A673 (cell line): ENCODE measurements around the gene DNMT3L. TPM values are rescaled to one million over a fixed set of nuclear protein-coding genes. Genes with fewer than 3 reads are reported as not detected.

Experiments used
- BruUV-seq: library from RNA; stranded (reverse); fragments of 400-500 nt; replicated peaks from 2 replicates; lab custom pipeline; 2021; lab: Mats Ljungman, UMichigan
- CTCF ChIA-PET: fragments of 300-600 bp; sonication (Branson Sonifier 250); formaldehyde crosslinking; loops from one replicate; lab custom pipeline; 2022; ENCODE audit warnings: antibody characterized with exemption; lab: Charles Lee
- POLR2A ChIA-PET: fragments of 300-600 bp; sonication (Branson Sonifier 250); formaldehyde crosslinking; loops from one replicate; lab custom pipeline; 2022; ENCODE audit warnings: antibody characterized with exemption; ENCODE audit not compliant: low non-redundant PET; lab: Charles Lee
- DNase-seq: peaks from one replicate; pipeline ENCODE4 v3.0.0-alpha.2; 2015; ENCODE audit warnings: low spot score
- H3K27ac ChIP-seq: fragments of 200-600 bp; sonication (generic); 2 replicates; pipeline ENCODE4 v1.5.1; 2016; ENCODE audit warnings: mixed run types, low read depth, mild to moderate bottlenecking, mixed read lengths, antibody characterized with exemption, low read length; ENCODE audit not compliant: poor library complexity, severe bottlenecking
- H3K27me3 ChIP-seq: fragments of 200-600 bp; sonication (generic); replicated peaks from 2 replicates; pipeline ENCODE4 v1.6.1; 2017; ENCODE audit warnings: mixed run types, low read depth, mild to moderate bottlenecking, mixed read lengths, antibody characterized with exemption, low read length; ENCODE audit not compliant: insufficient read depth, poor library complexity
- H3K36me3 ChIP-seq: fragments of 200-600 bp; sonication (generic); 2 replicates; pipeline ENCODE4 v1.6.1; 2016; ENCODE audit warnings: mixed run types, mild to moderate bottlenecking, mixed read lengths, antibody characterized with exemption, low read length; ENCODE audit not compliant: insufficient read depth, poor library complexity, severe bottlenecking
- H3K4me1 ChIP-seq: fragments of 200-600 bp; sonication (generic); 2 replicates; pipeline ENCODE4 v1.6.1; 2017; ENCODE audit warnings: mixed run types, mild to moderate bottlenecking, mixed read lengths, antibody characterized with exemption, low read length; ENCODE audit not compliant: insufficient read depth, poor library complexity, severe bottlenecking
- H3K4me3 ChIP-seq: fragments of 200-600 bp; sonication (generic); 2 replicates; pipeline ENCODE4 v1.5.1; 2016; ENCODE audit warnings: low read depth, mixed run types, mild to moderate bottlenecking, mixed read lengths, low read length; ENCODE audit not compliant: poor library complexity, severe bottlenecking
- H3K9me3 ChIP-seq: fragments of 200-600 bp; sonication (generic); 2 replicates; pipeline ENCODE4 v1.6.1; 2016; ENCODE audit warnings: mixed run types, low read depth, mild to moderate bottlenecking, mixed read lengths, antibody characterized with exemption, low read length; ENCODE audit not compliant: poor library complexity, severe bottlenecking
- EZH2 ChIP-seq: fragments of 200-600 bp; sonication (generic); IDR thresholded peaks from 2 replicates; pipeline ENCODE4 v1.6.1; 2017; ENCODE audit warnings: borderline replicate concordance, low read depth, mild to moderate bottlenecking, mixed read lengths, antibody characterized with exemption, low read length; ENCODE audit not compliant: poor library complexity, severe bottlenecking
- intact Hi-C: fragments of 100-400 bp; cut with micrococcal nuclease; formaldehyde crosslinking; loops from one replicate; pipeline ENCODE4 v1.10.0; 2022; ENCODE audit not compliant: unreplicated experiment
- total RNA-seq: library from RNA; stranded (reverse); gene quantifications from 2 replicates; pipeline ENCODE4 v1.2.3, GENCODE V29; 2021
- TF ChIP-seq, protein P1 (sequence below): fragments of 300-800, 200-600 bp; sonication (generic); conservative IDR thresholded peaks from 2 replicates; pipeline ENCODE4 v1.5.1; 2017; ENCODE audit warnings: low read depth, mild to moderate bottlenecking, antibody characterized with exemption, low read length, moderate library complexity, mixed read lengths

DNMT3L gene
- total RNA-seq, 1 experiment from 2014 or later, result not detected

DNA sequence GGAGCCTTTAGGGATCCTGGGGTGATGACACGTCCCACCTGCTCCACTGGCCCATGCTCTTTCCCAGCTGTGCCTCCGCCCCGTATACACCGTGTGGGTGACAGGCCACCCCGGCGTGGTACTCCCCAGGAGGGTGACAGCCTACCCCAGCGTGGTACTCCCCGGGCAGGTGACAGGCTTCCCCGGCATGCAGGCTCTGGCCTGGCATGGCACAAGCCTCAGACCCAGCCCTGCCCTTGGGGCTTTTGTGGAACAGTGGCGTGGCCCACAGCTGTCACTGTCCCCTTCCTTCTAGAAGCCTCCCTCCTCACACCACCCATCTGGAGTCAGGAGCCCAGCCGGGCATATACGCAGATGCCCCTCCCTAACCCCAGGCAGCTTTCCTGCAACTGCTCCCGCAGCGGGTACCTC lies 33.5 kb upstream of the DNMT3L start:
- H3K9me3 ChIP-seq, result no peaks in the 10 kb centered on the region
- H3K4me3 ChIP-seq, result no peak overlapping the region
- ChIA-PET CTCF (no interaction called here), POLR2A (no interaction called here)
- H3K36me3 ChIP-seq, result no peaks in the 10 kb centered on the region
- TF ChIP-seq EZH2, result no peak
- TF ChIP-seq, protein P1, sequence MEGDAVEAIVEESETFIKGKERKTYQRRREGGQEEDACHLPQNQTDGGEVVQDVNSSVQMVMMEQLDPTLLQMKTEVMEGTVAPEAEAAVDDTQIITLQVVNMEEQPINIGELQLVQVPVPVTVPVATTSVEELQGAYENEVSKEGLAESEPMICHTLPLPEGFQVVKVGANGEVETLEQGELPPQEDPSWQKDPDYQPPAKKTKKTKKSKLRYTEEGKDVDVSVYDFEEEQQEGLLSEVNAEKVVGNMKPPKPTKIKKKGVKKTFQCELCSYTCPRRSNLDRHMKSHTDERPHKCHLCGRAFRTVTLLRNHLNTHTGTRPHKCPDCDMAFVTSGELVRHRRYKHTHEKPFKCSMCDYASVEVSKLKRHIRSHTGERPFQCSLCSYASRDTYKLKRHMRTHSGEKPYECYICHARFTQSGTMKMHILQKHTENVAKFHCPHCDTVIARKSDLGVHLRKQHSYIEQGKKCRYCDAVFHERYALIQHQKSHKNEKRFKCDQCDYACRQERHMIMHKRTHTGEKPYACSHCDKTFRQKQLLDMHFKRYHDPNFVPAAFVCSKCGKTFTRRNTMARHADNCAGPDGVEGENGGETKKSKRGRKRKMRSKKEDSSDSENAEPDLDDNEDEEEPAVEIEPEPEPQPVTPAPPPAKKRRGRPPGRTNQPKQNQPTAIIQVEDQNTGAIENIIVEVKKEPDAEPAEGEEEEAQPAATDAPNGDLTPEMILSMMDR, result no peak
- DNase-seq, result peak; percentile 44
- H3K27ac ChIP-seq, result no peak overlapping the region
- peaks cover 26% of the 10 kb centered on the region for H3K4me1 ChIP-seq
- no TSS peak for BruUV-seq
- intact Hi-C loops, result loop anchor here (5.0 kb wide), 1 partner anchor 483 kb away; no protein-coding TSS in a partner anchor
- no peaks in the 10 kb centered on the region for H3K27me3 ChIP-seq

DNA sequence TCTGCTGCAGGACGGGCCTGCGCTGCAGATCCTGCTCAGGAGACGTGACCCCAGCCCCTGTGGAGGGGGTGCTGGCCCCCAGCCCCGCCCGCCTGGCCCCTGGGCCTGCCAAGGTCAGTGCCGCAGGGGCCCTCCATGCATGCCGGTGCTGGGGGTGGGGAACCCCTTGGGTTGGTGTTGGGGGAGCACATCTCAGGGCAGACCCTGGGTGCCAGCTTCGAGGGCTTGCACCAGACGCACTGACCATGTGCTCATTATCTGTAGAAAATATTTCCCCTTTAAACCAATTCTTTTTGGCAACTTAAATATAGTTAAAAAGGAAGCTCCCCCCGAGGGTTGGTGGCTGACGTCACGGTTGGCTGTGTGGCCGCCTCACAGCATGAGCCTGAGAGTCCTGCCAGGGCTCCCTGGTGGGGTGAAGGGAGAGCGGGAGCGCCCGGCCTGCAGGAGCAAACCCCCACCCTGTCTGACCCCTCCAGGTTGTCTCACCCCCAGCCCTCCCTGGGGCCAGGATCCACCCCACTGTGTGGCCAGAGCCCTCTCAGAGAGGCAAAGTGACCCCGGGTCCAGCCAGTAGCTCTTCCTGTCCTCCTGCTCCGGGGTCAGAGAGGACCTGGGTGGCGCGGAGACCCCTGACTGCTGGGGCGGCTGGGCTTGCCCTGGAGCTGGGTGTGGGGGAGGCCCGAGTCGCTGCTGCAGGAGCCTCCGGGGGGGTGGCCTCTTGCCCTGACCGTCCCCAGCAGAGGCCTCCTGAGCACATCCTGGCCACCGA lies 32.9 kb upstream of the DNMT3L start:
- BruUV-seq, result no TSS peak
- Histone ChIP-seq H3K27me3 (no peaks in the 10 kb centered on the region), H3K4me3 (no peak overlapping the region), H3K4me1 (peaks cover 26% of the 10 kb centered on the region), H3K27ac (no peak overlapping the region), H3K36me3 (no peaks in the 10 kb centered on the region), H3K9me3 (no peaks in the 10 kb centered on the region)
- POLR2A ChIA-PET, result no interaction called here
- DNase-seq, result peak; percentile 57
- TF ChIP-seq EZH2, result no peak
- TF ChIP-seq, protein P1, result no peak
- intact Hi-C loops, result loop anchor here (5.0 kb wide), 1 partner anchor 482 kb away; no protein-coding TSS in a partner anchor
- CTCF ChIA-PET, result no interaction called here

DNA sequence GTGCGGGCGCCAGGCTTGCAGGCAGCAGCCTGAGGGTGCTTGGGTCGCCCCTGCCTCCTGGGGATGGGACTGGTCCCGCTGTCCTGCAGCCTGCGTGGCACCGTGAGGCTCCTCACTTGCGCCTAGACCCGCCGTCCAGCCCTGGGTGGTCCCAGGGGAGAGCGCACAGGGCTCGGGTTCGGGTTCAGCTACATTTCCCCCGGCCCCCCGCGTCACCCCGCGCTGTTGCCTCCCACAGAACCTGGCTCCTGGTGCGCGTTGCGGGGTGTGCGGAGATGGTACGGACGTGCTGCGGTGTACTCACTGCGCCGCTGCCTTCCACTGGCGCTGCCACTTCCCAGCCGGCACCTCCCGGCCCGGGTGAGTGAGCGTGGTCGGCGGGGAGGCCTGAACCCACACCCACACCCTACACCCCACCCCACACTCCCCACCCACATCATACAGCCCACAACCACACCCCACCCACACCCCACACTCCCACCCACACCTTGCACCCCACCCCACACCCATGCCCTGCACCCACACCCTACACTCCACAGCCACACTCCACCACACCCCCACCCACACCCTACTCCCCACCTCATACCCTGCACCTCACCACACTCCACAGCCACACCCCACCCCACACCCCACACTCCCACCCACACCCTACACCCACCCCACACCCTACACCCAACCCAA lies 32.0 kb upstream of the DNMT3L start:
- TF ChIP-seq, protein P1, result no peak
- TF ChIP-seq EZH2, result no peak
- BruUV-seq, result no TSS peak
- ChIA-PET POLR2A (no interaction called here), CTCF (no interaction called here)
- no peaks in the 10 kb centered on the region for H3K36me3 ChIP-seq
- no peak overlapping the region for H3K27ac ChIP-seq
- H3K27me3 ChIP-seq, result no peaks in the 10 kb centered on the region
- H3K9me3 ChIP-seq, result no peaks in the 10 kb centered on the region
- DNase-seq, result no peak
- H3K4me3 ChIP-seq, result no peak overlapping the region
- H3K4me1 ChIP-seq, result peaks cover 21% of the 10 kb centered on the region
- intact Hi-C loops, result no loop called here
